Astrocyte (in vitro differentiated cells and primary cell): ENCODE measurements around the gene SLC6A2. TPM values are rescaled to one million over a fixed set of nuclear protein-coding genes. Genes with fewer than 3 reads are reported as not detected.

Experiments
- DNase-seq: peaks from one replicate; pipeline ENCODE4 v3.0.0-alpha.2; 2010; ENCODE audit warnings: low read depth
- FAIRE-seq: peaks from 2 replicates; lab custom pipeline; 2011; peaks lifted over from hg19 to GRCh38; lab: Jason Lieb, UNC
- H2AFZ ChIP-seq: 2 replicates; pipeline ENCODE4 v1.6.0; 2012; ENCODE audit warnings: low read depth, low read length, inconsistent platforms
- H3K27ac ChIP-seq: 2 replicates; pipeline ENCODE4 v1.5.1; 2011; ENCODE audit warnings: low read depth, low read length, inconsistent platforms
- H3K27me3 ChIP-seq: 2 replicates; pipeline ENCODE4 v1.6.0; 2011; ENCODE audit warnings: low read length, inconsistent platforms; ENCODE audit not compliant: insufficient read depth
- H3K36me3 ChIP-seq: 2 replicates; pipeline ENCODE4 v1.5.1; 2011; ENCODE audit warnings: low read length, inconsistent platforms; ENCODE audit not compliant: insufficient read depth
- H3K4me1 ChIP-seq: 2 replicates; pipeline ENCODE4 v1.5.1; 2011; ENCODE audit warnings: low read length, inconsistent platforms; ENCODE audit not compliant: insufficient read depth
- H3K4me2 ChIP-seq: 2 replicates; pipeline ENCODE4 v1.6.0; 2012; ENCODE audit warnings: low read length, inconsistent platforms
- H3K4me3 ChIP-seq: 2 replicates; pipeline ENCODE4 v1.5.1; 2011; ENCODE audit warnings: low read depth, mild to moderate bottlenecking, low read length, inconsistent platforms; ENCODE audit not compliant: insufficient read depth
- H3K79me2 ChIP-seq: 2 replicates; pipeline ENCODE4 v1.6.0; 2012; ENCODE audit warnings: mild to moderate bottlenecking, low read length, inconsistent platforms; ENCODE audit not compliant: insufficient read depth
- H3K9ac ChIP-seq: 2 replicates; pipeline ENCODE4 v1.6.0; 2012; ENCODE audit warnings: mild to moderate bottlenecking, low read length, inconsistent platforms
- H3K9me3 ChIP-seq: 2 replicates; pipeline ENCODE4 v1.5.1; 2012; ENCODE audit warnings: low read depth, mild to moderate bottlenecking, low read length, inconsistent platforms; ENCODE audit not compliant: insufficient read depth
- H4K20me1 ChIP-seq: 2 replicates; pipeline ENCODE4 v1.6.0; 2012; ENCODE audit warnings: low read length, inconsistent platforms; ENCODE audit not compliant: insufficient read depth
- H3K27ac Mint-ChIP-seq: one replicate; pipeline ENCODE4 v1.8.0; 2021; ENCODE audit warnings: mild to moderate bottlenecking, mixed read lengths; ENCODE audit not compliant: unreplicated experiment
- H3K27me3 Mint-ChIP-seq: one replicate; pipeline ENCODE4 v1.8.0; 2021; ENCODE audit warnings: low read depth, mixed read lengths; ENCODE audit not compliant: unreplicated experiment
- H3K36me3 Mint-ChIP-seq: one replicate; pipeline ENCODE4 v1.8.0; 2021; ENCODE audit warnings: low read depth, mixed read lengths; ENCODE audit not compliant: unreplicated experiment
- H3K4me1 Mint-ChIP-seq: one replicate; pipeline ENCODE4 v1.8.0; 2021; ENCODE audit warnings: low read depth, mixed read lengths; ENCODE audit not compliant: unreplicated experiment
- H3K4me3 Mint-ChIP-seq: one replicate; pipeline ENCODE4 v1.8.0; 2021; ENCODE audit warnings: mild to moderate bottlenecking, moderate library complexity, mixed read lengths; ENCODE audit not compliant: unreplicated experiment
- H3K9me3 Mint-ChIP-seq: one replicate; pipeline ENCODE4 v1.8.0; 2021; ENCODE audit warnings: mild to moderate bottlenecking, mixed read lengths; ENCODE audit not compliant: unreplicated experiment
- CTCF ChIP-seq: IDR thresholded peaks from 2 replicates; pipeline ENCODE4 v1.5.1; 2011; ENCODE audit warnings: low read depth, mild to moderate bottlenecking, inconsistent platforms, low read length, moderate library complexity; ENCODE audit not compliant: insufficient read depth
- EZH2 ChIP-seq: IDR thresholded peaks from 2 replicates; pipeline ENCODE4 v1.6.1; 2012; ENCODE audit warnings: mild to moderate bottlenecking, low read length, inconsistent platforms; ENCODE audit not compliant: insufficient read depth
- total RNA-seq: library from RNA; stranded (reverse); gene quantifications from 2 replicates; pipeline ENCODE4 v1.2.1, GENCODE V29; 2021

SLC6A2 gene
- total RNA-seq, 1 donor from 2014 or later: not detected

GRCh38 chr16:55686671-55687070 is 30.9 kb downstream of the SLC6A2 start:
- no peaks in the 10 kb centered on the region for H4K20me1 ChIP-seq
- H3K27me3 ChIP-seq: no peaks in the 10 kb centered on the region
- Mint-ChIP-seq H3K4me1 (no peaks in the 10 kb centered on the region), H3K9me3 (peaks cover 4% of the 10 kb centered on the region), H3K27me3 (peaks cover 54% of the 10 kb centered on the region), H3K4me3 (no peak overlapping the region), H3K27ac (no peak overlapping the region), H3K36me3 (peaks cover 2% of the 10 kb centered on the region)
- no peak overlapping the region for H3K4me3 ChIP-seq
- H3K4me1 ChIP-seq: no peaks in the 10 kb centered on the region
- H3K4me2 ChIP-seq: no peak overlapping the region
- H3K36me3 ChIP-seq: no peaks in the 10 kb centered on the region
- no peak overlapping the region for H3K9ac ChIP-seq
- no peak overlapping the region for H2AFZ ChIP-seq
- no peaks in the 10 kb centered on the region for H3K9me3 ChIP-seq
- H3K27ac ChIP-seq: no peak overlapping the region
- DNase-seq (no peak), FAIRE-seq (no peak)
- no peak for TF ChIP-seq CTCF
- no peak for TF ChIP-seq EZH2
- H3K79me2 ChIP-seq: no peaks in the 10 kb centered on the region

GRCh38 chr16:55687802-55688201 is 32.0 kb downstream of the SLC6A2 start:
- peaks cover 2% of the 10 kb centered on the region for H3K36me3 Mint-ChIP-seq
- peaks cover 48% of the 10 kb centered on the region for H3K27me3 Mint-ChIP-seq
- Histone ChIP-seq H3K4me2 (no peak overlapping the region), H2AFZ (no peak overlapping the region), H4K20me1 (no peaks in the 10 kb centered on the region), H3K36me3 (no peaks in the 10 kb centered on the region), H3K27me3 (no peaks in the 10 kb centered on the region), H3K9ac (no peak overlapping the region), H3K9me3 (no peaks in the 10 kb centered on the region), H3K4me3 (no peak overlapping the region), H3K27ac (no peak overlapping the region), H3K79me2 (no peaks in the 10 kb centered on the region), H3K4me1 (no peaks in the 10 kb centered on the region)
- H3K27ac Mint-ChIP-seq: no peak overlapping the region
- DNase-seq (no peak), FAIRE-seq (no peak)
- H3K4me3 Mint-ChIP-seq: no peak overlapping the region
- no peaks in the 10 kb centered on the region for H3K4me1 Mint-ChIP-seq
- TF ChIP-seq CTCF (no peak), EZH2 (no peak)
- peaks cover 4% of the 10 kb centered on the region for H3K9me3 Mint-ChIP-seq

DNA sequence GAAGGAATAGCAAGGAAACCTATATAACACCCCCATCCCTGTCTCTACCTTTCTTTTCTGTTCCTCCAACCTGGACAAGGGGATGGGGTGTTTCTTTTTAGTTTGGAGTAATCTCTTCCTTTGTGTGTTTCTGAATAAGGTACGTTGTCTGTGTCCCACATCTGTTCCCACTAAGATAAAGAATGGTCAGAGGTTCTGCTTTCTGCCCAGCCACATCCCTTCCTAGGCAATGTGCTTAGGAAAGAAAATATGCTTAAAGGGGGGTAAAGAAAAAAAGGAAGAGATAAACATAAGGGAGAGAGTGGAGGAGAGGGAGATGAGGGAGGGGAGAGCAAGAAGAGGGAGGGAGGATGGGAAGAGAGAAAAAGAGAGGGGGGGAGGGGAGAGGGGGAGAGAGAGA is 35.1 kb downstream of the SLC6A2 start:
- Histone ChIP-seq H3K4me2 (no peak overlapping the region), H4K20me1 (no peaks in the 10 kb centered on the region), H3K27ac (no peak overlapping the region), H2AFZ (no peak overlapping the region), H3K9ac (no peak overlapping the region), H3K9me3 (no peaks in the 10 kb centered on the region), H3K36me3 (no peaks in the 10 kb centered on the region), H3K4me3 (no peak overlapping the region), H3K27me3 (no peaks in the 10 kb centered on the region), H3K79me2 (no peaks in the 10 kb centered on the region), H3K4me1 (no peaks in the 10 kb centered on the region)
- no peak overlapping the region for H3K4me3 Mint-ChIP-seq
- peaks cover 45% of the 10 kb centered on the region for H3K27me3 Mint-ChIP-seq
- no peak overlapping the region for H3K27ac Mint-ChIP-seq
- no peaks in the 10 kb centered on the region for H3K4me1 Mint-ChIP-seq
- DNase-seq (no peak), FAIRE-seq (no peak)
- TF ChIP-seq CTCF (no peak), EZH2 (no peak)
- peaks cover 2% of the 10 kb centered on the region for H3K36me3 Mint-ChIP-seq
- H3K9me3 Mint-ChIP-seq: peaks cover 2% of the 10 kb centered on the region
